WERI-Rb-1 (cell line): Measurements from ENCODE around the gene KANSL1.
"Not testable (repeated sequence)": the region's sequence is repeated elsewhere in the genome, so short reads cannot be mapped to it uniquely, and the experiment has no call there.

Experiments used
- DNase-seq: peaks from one replicate; pipeline ENCODE4 v3.0.0-alpha.2; 2020
- H3K27ac ChIP-seq: fragments of 250-450 bp; sonication (Bioruptor Pico); 2 replicates; pipeline ENCODE4 v1.5.1; 2020; ENCODE audit warnings: mild to moderate bottlenecking, moderate library complexity
- H3K27me3 ChIP-seq: fragments of 250-450 bp; sonication (Bioruptor Pico); 2 replicates; pipeline ENCODE4 v1.5.1; 2021; ENCODE audit warnings: mild to moderate bottlenecking, low read depth, moderate library complexity; ENCODE audit not compliant: insufficient read depth, severe bottlenecking
- H3K36me3 ChIP-seq: fragments of 250-450 bp; sonication (Bioruptor Pico); 2 replicates; pipeline ENCODE4 v1.5.1; 2020; ENCODE audit warnings: mild to moderate bottlenecking, moderate library complexity
- H3K4me3 ChIP-seq: 2 replicates; pipeline ENCODE4 v1.5.1; 2011; ENCODE audit warnings: low read depth, mild to moderate bottlenecking, control low read depth, low read length
- H3K9me3 ChIP-seq: fragments of 250-450 bp; sonication (Bioruptor Pico); 2 replicates; pipeline ENCODE4 v1.5.1; 2021; ENCODE audit warnings: mild to moderate bottlenecking, moderate library complexity; ENCODE audit not compliant: severe bottlenecking
- CTCF ChIP-seq: IDR thresholded peaks from 2 replicates; pipeline ENCODE4 v1.5.1; 2011; ENCODE audit warnings: low read depth, mild to moderate bottlenecking, control low read depth, inconsistent platforms, low read length

KANSL1 gene

GRCh38 chr17:46023783-46024388 is 169.3 kb downstream of the KANSL1 start:
- Histone ChIP-seq H3K9me3 (no peaks in the 10 kb centered on the region), H3K27ac (no peak overlapping the region)

GRCh38 chr17:46023366-46023765 is 169.9 kb downstream of the KANSL1 start:
- not testable (repeated sequence) for H3K4me3 ChIP-seq, DNase-seq, H3K27me3 ChIP-seq, H3K27ac ChIP-seq, H3K9me3 ChIP-seq
- H3K36me3 ChIP-seq, result peaks cover 24% of the 10 kb centered on the region

More at GRCh38 chr17:46023783-46024388, 169.3 kb downstream of the KANSL1 start:
- no peak for DNase-seq
- peaks cover 28% of the 10 kb centered on the region for H3K36me3 ChIP-seq
- H3K4me3 ChIP-seq, result no peak overlapping the region
- no peaks in the 10 kb centered on the region for H3K27me3 ChIP-seq
- no peak for TF ChIP-seq CTCF

GRCh38 chr17:46020998-46021397 is 172.2 kb downstream of the KANSL1 start:
- no peak for TF ChIP-seq CTCF
- Histone ChIP-seq H3K27me3 (no peaks in the 10 kb centered on the region), H3K4me3 (no peak overlapping the region), H3K27ac (no peak overlapping the region), H3K36me3 (peaks cover 4% of the 10 kb centered on the region), H3K9me3 (no peaks in the 10 kb centered on the region)
- no peak for DNase-seq

- no peak overlapping the region for H3K4me3 ChIP-seq
- TF ChIP-seq CTCF, result no peak
- no peaks in the 10 kb centered on the region; the same call in 1 of the 2 replicates for H3K36me3 ChIP-seq
- no peak overlapping the region for H3K27ac ChIP-seq
- H3K9me3 ChIP-seq, result no peaks in the 10 kb centered on the region
- no peak for DNase-seq
- H3K27me3 ChIP-seq, result no peaks in the 10 kb centered on the region
These were observed 173.0 kb downstream of the KANSL1 start for GRCh38 chr17:46020023-46020761.

GRCh38 chr17:46019408-46019925 is 173.8 kb downstream of the KANSL1 start:
- H3K27me3 ChIP-seq, H3K27ac ChIP-seq, DNase-seq, H3K4me3 ChIP-seq, H3K36me3 ChIP-seq, H3K9me3 ChIP-seq: not testable (repeated sequence)

GRCh38 chr17:46013502-46014165 is 179.6 kb downstream of the KANSL1 start:
- H3K9me3 ChIP-seq, result no peaks in the 10 kb centered on the region
- H3K27me3 ChIP-seq, result no peaks in the 10 kb centered on the region
- TF ChIP-seq CTCF, result no peak
- H3K36me3 ChIP-seq, result no peaks in the 10 kb centered on the region
- H3K4me3 ChIP-seq, result no peak overlapping the region
- H3K27ac ChIP-seq, result no peak overlapping the region
- no peak for DNase-seq
